ENCODE measurements around the gene F2R. TPM values are rescaled to one million over a fixed set of nuclear protein-coding genes. Genes with fewer than 3 reads are reported as not detected.

The F2R gene
- 0.39 and 1.1 TPM in 2 replicates for total RNA-seq

DNA sequence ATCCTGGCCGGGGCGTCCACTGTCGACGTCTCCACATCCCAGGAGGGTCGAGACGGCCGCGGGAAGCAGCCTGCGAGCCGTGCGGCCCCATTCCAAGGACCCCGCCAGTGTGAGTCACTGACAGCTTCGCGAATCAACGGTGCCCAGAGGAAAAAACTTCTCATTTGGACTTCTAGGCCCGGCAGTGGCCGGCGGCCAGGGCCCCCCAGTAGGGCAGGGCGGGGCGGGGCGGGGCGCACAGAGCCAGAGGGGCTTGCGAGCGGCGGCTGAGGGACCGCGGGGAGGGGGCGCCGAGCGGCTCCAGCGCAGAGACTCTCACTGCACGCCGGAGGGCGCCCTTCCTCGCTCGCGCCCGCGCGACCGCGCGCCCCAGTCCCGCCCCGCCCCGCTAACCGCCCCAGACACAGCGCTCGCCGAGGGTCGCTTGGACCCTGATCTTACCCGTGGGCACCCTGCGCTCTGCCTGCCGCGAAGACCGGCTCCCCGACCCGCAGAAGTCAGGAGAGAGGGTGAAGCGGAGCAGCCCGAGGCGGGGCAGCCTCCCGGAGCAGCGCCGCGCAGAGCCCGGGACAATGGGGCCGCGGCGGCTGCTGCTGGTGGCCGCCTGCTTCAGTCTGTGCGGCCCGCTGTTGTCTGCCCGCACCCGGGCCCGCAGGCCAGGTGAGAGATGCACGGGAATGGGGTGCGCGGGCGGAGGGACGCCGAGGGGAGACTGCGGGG lies at the start of gene F2R:
TSS of gene F2R (plus strand) at position 391 of the 720 bp plus-strand sequence. CDS start at position 573, 182 bp downstream.

Small RNA genes within 50 kb of the gene (small RNA-seq; reads per million reads assigned to genes)
- not detected for gene RF02154
- gene RF02155: not detected

Other genes starting within 250 kb of the F2R start
- under 0.01 TPM in 1 of 2 replicates, not detected in the other for gene F2RL2, start 92.7 kb upstream of the F2R start, total RNA-seq
- not detected in 2 replicates for gene F2RL1, start 102.9 kb downstream of the F2R start, total RNA-seq
- not detected in 2 replicates for gene S100Z, start 133.9 kb downstream of the F2R start, total RNA-seq
- gene CRHBP, start 236.9 kb downstream of the F2R start, total RNA-seq: not detected in 2 replicates

All from articular chondrocyte of knee joint (primary cell).